Mononuclear cell (primary cell): Measurements from ENCODE around the gene MAGEB17. TPM values are rescaled to one million over a fixed set of nuclear protein-coding genes. Genes with fewer than 3 reads are reported as not detected.

Source experiments
- H3K27me3 ChIP-seq: 2 replicates; pipeline ENCODE4 v1.6.0; 2011; ENCODE audit warnings: low read length, control low read depth; ENCODE audit not compliant: insufficient read depth
- H3K4me1 ChIP-seq: 2 replicates; pipeline ENCODE4 v1.5.1; 2011; ENCODE audit warnings: mild to moderate bottlenecking, low read length, control low read depth; ENCODE audit not compliant: insufficient read depth
- H3K4me3 ChIP-seq: 2 replicates; pipeline ENCODE4 v1.5.1; 2011; ENCODE audit warnings: mild to moderate bottlenecking, low read length, moderate library complexity
- H3K9me3 ChIP-seq: 2 replicates; pipeline ENCODE4 v1.5.1; 2011; ENCODE audit warnings: low read depth, mild to moderate bottlenecking, control low read depth, low read length
- total RNA-seq: library from RNA; depleted of rRNA; stranded (reverse); fragments of >200 nt; gene quantifications from one replicate; pipeline ENCODE4 v1.2.3, GENCODE V29; 2012

Gene MAGEB17
- total RNA-seq, 1 donor = not detected

GRCh38 chrX:16212436-16212835 lies 45.2 kb downstream of the MAGEB17 start:
- Histone ChIP-seq H3K27me3 (no peaks in the 10 kb centered on the region), H3K4me1 (no peaks in the 10 kb centered on the region), H3K9me3 (no peaks in the 10 kb centered on the region), H3K4me3 (no peak overlapping the region)

GRCh38 chrX:16213961-16214360 lies 46.7 kb downstream of the MAGEB17 start:
- no peaks in the 10 kb centered on the region for H3K4me1 ChIP-seq
- H3K27me3 ChIP-seq = no peaks in the 10 kb centered on the region
- H3K9me3 ChIP-seq = no peaks in the 10 kb centered on the region
- no peak overlapping the region for H3K4me3 ChIP-seq

- H3K4me1 ChIP-seq = no peaks in the 10 kb centered on the region
- no peak overlapping the region for H3K4me3 ChIP-seq
- H3K9me3 ChIP-seq = no peaks in the 10 kb centered on the region
- no peaks in the 10 kb centered on the region for H3K27me3 ChIP-seq
Measured at GRCh38 chrX:16215660-16216059, 48.4 kb downstream of the MAGEB17 start.

Other genes starting within 250 kb of the MAGEB17 start
- gene GRPR, start 43.9 kb upstream of the MAGEB17 start, total RNA-seq = 0.21 TPM